ENCODE results near the gene EPN1. TPM values are rescaled to one million over a fixed set of nuclear protein-coding genes. Genes with fewer than 3 reads are reported as not detected.

The EPN1 gene
- total RNA-seq, 2 experiments from 2014 or later, result 39.0 to 40.5 TPM

DNA sequence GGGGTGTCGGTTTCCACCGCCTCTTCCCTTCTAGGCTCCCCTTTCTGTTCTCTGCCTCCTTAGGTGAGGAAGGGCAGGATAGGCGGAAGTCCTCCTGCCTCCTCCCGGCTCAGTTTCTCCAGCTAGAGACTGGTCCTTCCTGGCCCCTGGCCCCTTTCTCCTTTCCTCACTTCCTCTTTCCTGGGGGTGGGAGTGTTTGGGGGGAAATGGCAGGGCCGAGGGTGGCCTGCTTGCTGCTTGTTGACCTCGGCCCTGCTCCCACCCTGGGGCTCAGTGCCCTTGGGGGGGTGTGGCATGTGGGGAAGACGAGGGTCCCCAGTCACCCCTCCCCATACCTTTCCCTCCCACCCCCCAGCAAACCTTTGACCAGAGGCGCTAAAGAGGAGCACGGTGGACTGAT is 15.2 kb upstream of the EPN1 start:
- peaks cover 69% of the 10 kb centered on the region for H3K36me3 Mint-ChIP-seq (ENCODE audit: low read depth)
- H3K4me3 ChIP-seq (ENCODE audit: low read length), result no peak overlapping the region
- no peak overlapping the region for H3K27ac ChIP-seq (ENCODE audit: low read depth in 1 of 2, low read length in 2 of 2)
- H3K36me3 ChIP-seq (ENCODE audit: insufficient read depth, low read length), result peaks cover 66% of the 10 kb centered on the region
- H3K4me1 ChIP-seq (ENCODE audit: insufficient read depth, low read length), result peaks cover 62% of the 10 kb centered on the region
- DNase-seq (no peak), ATAC-seq (ENCODE audit: poor library complexity) (no peak)
- peaks cover 46% of the 10 kb centered on the region for H3K4me1 Mint-ChIP-seq (ENCODE audit: low read depth)
- H3K9me3 Mint-ChIP-seq, result no peaks in the 10 kb centered on the region
- H3K27me3 Mint-ChIP-seq, result no peaks in the 10 kb centered on the region
- H3K9me3 ChIP-seq (ENCODE audit: control insufficient read depth in 1 of 2, insufficient read depth in 1 of 2, low read length in 2 of 2), result no peaks in the 10 kb centered on the region
- H3K27ac Mint-ChIP-seq, result peak overlapping the region; percentile 68
- intact Hi-C loops (cut with DNase I, micrococcal nuclease), result loop anchor here in 1 of 2 experiments (5.0 to 10.0 kb wide), 2 partner anchors 543 to 1465 kb away; partner anchors contain the start of genes PPP1R12C and TSEN34
- H3K27me3 ChIP-seq (ENCODE audit: control insufficient read depth in 1 of 2, insufficient read depth in 2 of 2, low read length in 2 of 2), result no peaks in the 10 kb centered on the region
- ChIA-PET POLR2A (no interaction called here), CTCF (no interaction called here)
- peak overlapping the region; percentile 72 for H3K4me3 Mint-ChIP-seq
- TF ChIP-seq, protein P1, sequence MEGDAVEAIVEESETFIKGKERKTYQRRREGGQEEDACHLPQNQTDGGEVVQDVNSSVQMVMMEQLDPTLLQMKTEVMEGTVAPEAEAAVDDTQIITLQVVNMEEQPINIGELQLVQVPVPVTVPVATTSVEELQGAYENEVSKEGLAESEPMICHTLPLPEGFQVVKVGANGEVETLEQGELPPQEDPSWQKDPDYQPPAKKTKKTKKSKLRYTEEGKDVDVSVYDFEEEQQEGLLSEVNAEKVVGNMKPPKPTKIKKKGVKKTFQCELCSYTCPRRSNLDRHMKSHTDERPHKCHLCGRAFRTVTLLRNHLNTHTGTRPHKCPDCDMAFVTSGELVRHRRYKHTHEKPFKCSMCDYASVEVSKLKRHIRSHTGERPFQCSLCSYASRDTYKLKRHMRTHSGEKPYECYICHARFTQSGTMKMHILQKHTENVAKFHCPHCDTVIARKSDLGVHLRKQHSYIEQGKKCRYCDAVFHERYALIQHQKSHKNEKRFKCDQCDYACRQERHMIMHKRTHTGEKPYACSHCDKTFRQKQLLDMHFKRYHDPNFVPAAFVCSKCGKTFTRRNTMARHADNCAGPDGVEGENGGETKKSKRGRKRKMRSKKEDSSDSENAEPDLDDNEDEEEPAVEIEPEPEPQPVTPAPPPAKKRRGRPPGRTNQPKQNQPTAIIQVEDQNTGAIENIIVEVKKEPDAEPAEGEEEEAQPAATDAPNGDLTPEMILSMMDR (IDR thresholded peaks at IDR 0.05), result no peak

DNA sequence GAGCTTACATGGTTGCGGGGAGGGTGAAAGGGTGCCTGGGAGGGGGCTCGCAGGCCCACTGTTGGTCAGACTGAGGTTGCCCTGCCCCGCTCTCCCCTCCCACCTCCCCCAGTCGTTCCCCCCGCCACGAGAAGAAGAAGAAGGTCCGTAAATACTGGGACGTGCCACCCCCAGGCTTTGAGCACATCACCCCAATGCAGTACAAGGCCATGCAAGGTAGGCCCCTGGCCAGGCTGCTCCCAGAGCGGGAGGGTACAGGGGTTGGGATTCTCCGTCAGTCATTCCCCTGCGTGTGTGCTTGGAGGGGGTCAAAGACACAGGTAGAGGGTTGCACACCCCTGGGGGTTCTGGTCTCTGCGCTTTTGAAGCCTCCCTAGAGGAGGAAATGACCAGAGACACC is 14.6 kb upstream of the EPN1 start:
- Mint-ChIP-seq H3K27me3 (no peaks in the 10 kb centered on the region), H3K9me3 (no peaks in the 10 kb centered on the region), H3K36me3 (ENCODE audit: low read depth) (peaks cover 70% of the 10 kb centered on the region), H3K4me3 (no peak overlapping the region), H3K4me1 (ENCODE audit: low read depth) (peaks cover 46% of the 10 kb centered on the region), H3K27ac (peak overlapping the region; percentile 24)
- Histone ChIP-seq H3K27me3 (ENCODE audit: control insufficient read depth in 1 of 2, insufficient read depth in 2 of 2, low read length in 2 of 2) (no peaks in the 10 kb centered on the region), H3K4me1 (ENCODE audit: insufficient read depth, low read length) (peaks cover 62% of the 10 kb centered on the region), H3K27ac (ENCODE audit: low read depth in 1 of 2, low read length in 2 of 2) (no peak overlapping the region), H3K36me3 (ENCODE audit: insufficient read depth, low read length) (peaks cover 69% of the 10 kb centered on the region), H3K9me3 (ENCODE audit: control insufficient read depth in 1 of 2, insufficient read depth in 1 of 2, low read length in 2 of 2) (no peaks in the 10 kb centered on the region), H3K4me3 (ENCODE audit: low read length) (no peak overlapping the region)
- no peak for DNase-seq
- TF ChIP-seq, protein P1 (IDR thresholded peaks at IDR 0.05), result no peak
- POLR2A ChIA-PET, result no interaction called here
- CTCF ChIA-PET, result no interaction called here
- intact Hi-C loops (cut with DNase I, micrococcal nuclease), result no loop called here
- ATAC-seq (ENCODE audit: poor library complexity), result no peak

DNA sequence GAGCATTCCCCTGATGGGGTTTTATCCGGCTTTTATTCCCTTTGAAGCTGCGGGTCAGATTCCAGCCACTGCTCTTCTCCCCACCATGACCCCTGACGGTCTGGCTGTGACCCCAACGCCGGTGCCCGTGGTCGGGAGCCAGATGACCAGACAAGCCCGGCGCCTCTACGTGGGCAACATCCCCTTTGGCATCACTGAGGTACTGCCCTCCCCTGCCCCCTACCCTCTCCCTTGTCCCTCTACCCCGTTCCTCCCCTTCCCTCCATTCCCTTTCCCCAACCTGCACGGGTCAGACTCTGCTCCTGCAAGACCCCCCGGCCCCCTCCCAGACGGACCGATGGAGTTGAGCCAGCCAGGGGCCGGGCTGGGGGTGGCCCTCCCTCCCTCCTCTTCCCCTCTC is 14.0 kb upstream of the EPN1 start:
- peaks cover 40% of the 10 kb centered on the region for H3K4me1 Mint-ChIP-seq (ENCODE audit: low read depth)
- TF ChIP-seq, protein P1 (IDR thresholded peaks at IDR 0.05), result no peak
- H3K36me3 Mint-ChIP-seq (ENCODE audit: low read depth), result peaks cover 68% of the 10 kb centered on the region
- Histone ChIP-seq H3K4me3 (ENCODE audit: low read length) (no peak overlapping the region), H3K27me3 (ENCODE audit: control insufficient read depth in 1 of 2, insufficient read depth in 2 of 2, low read length in 2 of 2) (no peaks in the 10 kb centered on the region), H3K4me1 (ENCODE audit: insufficient read depth, low read length) (peaks cover 56% of the 10 kb centered on the region), H3K9me3 (ENCODE audit: control insufficient read depth in 1 of 2, insufficient read depth in 1 of 2, low read length in 2 of 2) (no peaks in the 10 kb centered on the region), H3K36me3 (ENCODE audit: insufficient read depth, low read length) (peaks cover 73% of the 10 kb centered on the region), H3K27ac (ENCODE audit: low read depth in 1 of 2, low read length in 2 of 2) (no peak overlapping the region)
- H3K9me3 Mint-ChIP-seq, result no peaks in the 10 kb centered on the region
- DNase-seq, result no peak
- no peaks in the 10 kb centered on the region for H3K27me3 Mint-ChIP-seq
- H3K27ac Mint-ChIP-seq, result no peak overlapping the region
- POLR2A ChIA-PET, result no interaction called here
- CTCF ChIA-PET, result no interaction called here
- H3K4me3 Mint-ChIP-seq, result no peak overlapping the region
- ATAC-seq (ENCODE audit: poor library complexity), result no peak
- intact Hi-C loops (cut with DNase I, micrococcal nuclease), result no loop called here

Data from CD4-positive, alpha-beta T cell (primary cell).